Stimulated activated CD4-positive, alpha-beta T cell treated with anti-CD3 and anti-CD28 coated beads, Interleukin-4, amount 100 ng/mL, for 1 hour (primary cell): ENCODE results near the gene TPST2.
A peak's percentile ranks its signal among the peaks of the same experiment; 100 is the strongest.
"Not testable (repeated sequence)": the region's sequence is repeated elsewhere in the genome, so short reads cannot be mapped to it uniquely, and the experiment has no call there.

Source experiments
- DNase-seq: peaks from one replicate; pipeline ENCODE4 v3.0.0-alpha.2; 2020

The TPST2 gene

GRCh38 chr22:26589845-26590736 is at the start of gene TPST2:
Gene TPST2 (minus strand): TSS chr22:26590132. CDS start chr22:26541630, 48,502 bp downstream.
- DNase-seq = peak; percentile 77

GRCh38 chr22:26636296-26636695 is 46.4 kb upstream of the TPST2 start:
- DNase-seq = no peak

GRCh38 chr22:26635117-26635516 is 45.2 kb upstream of the TPST2 start:
- DNase-seq = no peak

DNA sequence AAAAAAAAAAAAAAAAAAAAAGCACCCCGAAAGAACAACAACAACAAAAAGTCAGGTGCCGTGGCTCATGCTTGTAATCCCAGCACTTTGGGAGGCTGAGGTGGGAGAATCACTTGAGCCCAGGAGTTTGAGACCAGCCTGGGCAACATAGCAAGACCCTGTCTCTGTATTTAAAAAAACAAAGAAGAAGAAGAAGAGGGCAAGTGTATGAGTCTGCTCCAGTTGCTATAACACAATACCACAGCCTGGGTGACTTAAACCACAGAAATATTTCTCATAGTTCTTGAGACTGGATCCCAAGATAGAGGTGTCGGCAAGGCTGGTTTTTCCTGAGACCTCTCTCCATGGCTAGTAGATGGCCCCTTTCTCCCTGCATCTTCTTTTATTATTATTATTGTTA is 44.3 kb upstream of the TPST2 start:
- no peak for DNase-seq

DNA sequence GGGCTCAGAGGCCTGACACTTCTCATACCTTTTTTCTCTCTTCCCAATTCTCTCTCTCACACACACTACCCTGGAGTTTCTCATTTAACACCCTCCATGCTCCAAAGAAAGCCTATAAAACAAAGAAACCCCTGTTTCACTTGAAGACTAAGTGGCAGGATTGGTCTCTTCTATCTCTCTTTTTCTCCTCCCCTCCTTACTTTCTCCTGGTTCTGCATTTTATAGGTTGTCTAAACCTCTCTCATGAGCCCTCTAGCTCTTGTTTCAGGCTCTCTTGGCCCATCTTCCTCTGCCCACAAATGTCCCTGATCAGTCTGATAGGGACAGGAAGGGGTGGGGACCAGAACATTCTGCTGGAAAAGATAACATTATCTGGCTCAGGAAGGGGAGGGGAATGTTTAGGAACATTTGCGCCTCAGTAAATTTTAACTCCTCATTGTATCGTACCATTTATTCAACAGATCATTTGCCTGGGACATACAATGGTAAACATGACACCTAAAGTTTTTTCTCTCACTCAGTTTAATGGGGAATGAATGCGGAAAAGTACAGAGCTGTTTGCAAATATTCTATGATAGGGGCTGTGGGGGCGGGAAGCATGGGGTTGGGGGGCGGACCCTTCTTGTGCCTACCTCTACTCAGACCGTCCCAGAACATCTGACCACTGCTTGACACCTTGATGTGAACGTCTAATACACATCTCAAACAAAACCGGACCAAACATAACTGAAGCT is 42.7 kb upstream of the TPST2 start:
- DNase-seq = no peak

DNA sequence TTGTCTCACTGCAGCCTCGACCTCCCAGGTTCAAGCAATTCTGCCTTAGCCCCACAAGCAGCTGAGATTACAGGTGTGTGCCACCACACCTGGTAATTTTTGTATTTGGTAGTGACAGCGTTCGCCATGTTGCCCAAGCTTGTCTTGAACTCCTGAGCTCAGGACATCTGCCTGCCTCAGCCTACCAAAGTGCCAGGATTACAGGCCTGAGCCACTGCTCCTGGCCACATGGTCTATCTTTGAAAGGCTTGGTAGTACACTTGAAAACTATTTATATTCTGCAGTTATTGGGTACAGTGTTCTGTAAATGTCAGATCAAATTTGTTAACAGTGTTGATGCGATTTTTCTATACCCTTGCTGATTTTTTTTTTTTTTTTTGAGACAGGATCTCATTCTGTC is 41.4 kb upstream of the TPST2 start:
- no peak for DNase-seq

DNA sequence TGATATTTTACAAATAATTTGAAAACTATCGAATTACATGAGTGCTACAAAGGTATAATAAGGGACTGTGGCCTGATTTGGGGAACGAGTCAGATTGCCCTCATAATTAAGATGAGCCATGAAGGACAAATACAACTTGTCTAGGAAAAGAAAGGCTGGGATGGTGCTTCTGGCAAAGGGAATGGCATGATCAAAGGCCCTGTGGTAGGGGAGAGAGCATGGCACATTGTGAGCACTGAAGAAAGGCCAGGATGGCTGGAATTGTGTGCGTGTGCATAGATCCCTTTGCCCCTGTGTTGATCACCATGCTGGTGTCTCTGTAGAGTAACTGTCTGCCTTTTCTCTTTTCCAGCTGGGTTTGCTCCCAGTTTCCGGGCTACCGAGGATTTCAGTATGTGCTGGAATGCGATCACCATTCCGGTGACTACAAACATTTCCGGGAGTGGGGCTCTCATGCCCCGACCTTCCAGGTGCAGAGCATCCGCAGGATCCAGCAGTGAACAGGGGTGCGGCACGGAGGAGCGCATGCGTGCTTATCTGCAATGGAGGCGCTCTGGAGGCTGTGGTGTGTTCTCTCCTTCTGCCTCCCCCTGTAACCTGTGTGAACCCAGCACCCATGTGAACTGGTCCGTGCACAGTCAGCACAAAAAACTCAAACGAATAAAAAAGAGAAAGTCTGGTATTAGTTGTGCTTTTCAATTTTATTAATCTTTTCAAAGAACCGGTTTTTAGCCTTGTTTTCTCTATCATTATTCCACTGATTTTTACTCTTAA is 40.2 kb upstream of the TPST2 start:
- DNase-seq = no peak

DNA sequence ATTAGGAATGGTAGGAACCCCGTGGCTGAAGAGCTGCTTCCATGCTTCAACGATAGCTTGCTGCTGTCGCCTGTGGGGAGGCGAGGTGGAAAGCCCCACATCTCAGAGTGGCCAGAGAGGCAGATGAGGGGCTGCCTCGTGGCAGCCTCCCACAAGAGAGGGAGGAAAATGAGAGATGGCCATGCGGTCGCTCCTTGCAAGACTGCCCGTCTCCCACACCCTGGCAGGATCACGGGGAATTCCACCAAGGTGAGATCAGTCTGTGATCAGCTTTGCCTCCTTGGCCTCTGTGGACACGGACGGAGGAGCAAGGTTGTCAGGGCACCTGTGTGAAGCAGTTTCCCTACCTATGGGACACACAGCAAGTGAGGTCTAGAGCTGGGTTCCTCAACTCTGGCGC is 34.9 kb upstream of the TPST2 start:
- DNase-seq = no peak

DNA sequence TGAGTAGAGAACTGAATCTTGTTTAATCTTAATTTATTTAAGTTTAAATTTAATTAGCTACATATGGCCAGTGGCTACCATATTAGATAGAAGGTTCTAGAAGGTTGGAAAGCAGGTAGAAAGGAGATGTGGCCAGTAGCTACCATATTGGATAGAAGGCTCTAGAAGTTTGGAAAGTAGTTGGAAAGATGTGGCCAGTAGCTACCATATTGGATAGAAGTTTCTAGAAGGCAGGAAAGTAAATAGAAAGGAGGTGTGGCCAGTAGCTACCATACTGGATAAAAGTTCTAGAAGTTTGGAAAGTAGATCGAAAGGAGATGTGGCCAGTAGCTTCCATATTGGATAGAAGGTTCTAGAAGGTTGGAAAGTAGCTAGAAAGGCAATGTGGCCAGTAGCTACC is 34.1 kb upstream of the TPST2 start:
- no peak for DNase-seq

- no peak for DNase-seq
These were observed 31.7 kb upstream of the TPST2 start, which contains the start of gene CRYBA4 for GRCh38 chr22:26621663-26622062. Gene CRYBA4 (plus strand): TSS chr22:26621963. CDS start chr22:26622597, 634 bp downstream.

GRCh38 chr22:26620197-26620596 is 30.3 kb upstream of the TPST2 start:
- no peak for DNase-seq

DNA sequence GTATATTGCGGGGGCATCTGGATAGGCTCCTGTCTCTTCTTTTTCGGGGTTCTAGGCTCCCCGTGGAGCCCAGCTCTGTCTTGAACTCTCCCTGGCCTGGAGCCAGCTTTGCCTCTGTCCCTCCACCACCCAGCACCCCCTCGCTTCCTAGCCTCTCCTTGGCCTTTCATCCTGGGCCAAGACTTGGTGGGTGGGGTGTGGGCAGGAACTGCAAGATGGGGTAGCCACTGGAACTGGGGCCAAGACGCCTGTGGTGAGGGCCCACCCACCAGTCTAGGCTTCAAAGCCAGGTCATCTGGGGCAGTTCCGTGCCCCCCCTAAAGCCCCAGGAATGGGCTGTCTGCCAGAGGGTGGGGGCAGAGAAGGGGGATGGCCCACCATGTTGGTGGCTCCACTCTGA is 29.6 kb upstream of the TPST2 start:
- no peak for DNase-seq

DNA sequence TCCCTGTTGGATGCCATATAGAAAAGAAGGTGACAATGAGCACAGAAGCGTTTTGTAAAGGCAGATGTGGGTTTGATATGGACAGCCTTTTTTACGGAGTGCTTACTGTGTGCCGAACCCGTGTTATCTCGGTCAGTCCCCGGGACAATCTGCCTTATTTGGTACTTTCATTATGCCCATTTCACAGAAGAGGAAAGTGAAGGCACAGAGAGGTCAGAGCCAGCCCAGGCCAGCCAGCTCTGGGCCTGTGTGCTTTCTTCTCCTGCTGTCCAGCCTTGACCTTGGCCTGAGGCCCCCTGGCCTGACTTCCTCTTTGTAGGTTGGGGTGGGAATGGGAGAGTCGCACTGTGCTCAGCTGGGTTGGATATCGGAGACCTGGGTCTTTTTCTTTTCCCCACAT is 28.5 kb upstream of the TPST2 start:
- DNase-seq = no peak

GRCh38 chr22:26617271-26618199 is 27.6 kb upstream of the TPST2 start, which contains the start of gene CRYBB1:
Gene CRYBB1 (minus strand): TSS chr22:26618027. CDS start chr22:26616319, 1,708 bp downstream.
- no peak for DNase-seq

GRCh38 chr22:26616650-26617049 is 26.7 kb upstream of the TPST2 start:
- no peak for DNase-seq

GRCh38 chr22:26615830-26616435 is 26.0 kb upstream of the TPST2 start:
- DNase-seq = no peak

GRCh38 chr22:26615149-26615548 is 25.2 kb upstream of the TPST2 start:
- DNase-seq = no peak

- DNase-seq = no peak
These were observed 24.4 kb upstream of the TPST2 start for GRCh38 chr22:26614322-26614721.

DNA sequence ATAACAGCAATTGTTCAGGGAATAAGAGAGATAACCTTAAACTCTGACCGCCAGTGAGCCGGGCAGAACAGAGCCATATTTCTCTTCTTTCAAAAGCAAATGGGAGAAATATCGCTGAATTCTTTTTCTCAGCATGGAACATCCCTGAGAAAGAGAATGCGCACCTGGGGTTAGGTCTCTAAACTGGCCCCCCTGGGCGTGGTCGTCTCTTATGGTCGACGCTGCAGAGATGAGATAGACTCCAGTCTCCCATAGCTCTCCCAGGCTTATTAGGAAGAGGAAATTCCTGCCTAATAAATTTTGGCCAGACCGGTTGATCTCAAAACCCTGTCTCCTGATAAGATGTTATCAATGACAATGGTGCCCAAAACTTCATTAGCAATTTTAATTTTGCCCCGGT is 23.8 kb upstream of the TPST2 start:
- not testable (repeated sequence) for DNase-seq

DNA sequence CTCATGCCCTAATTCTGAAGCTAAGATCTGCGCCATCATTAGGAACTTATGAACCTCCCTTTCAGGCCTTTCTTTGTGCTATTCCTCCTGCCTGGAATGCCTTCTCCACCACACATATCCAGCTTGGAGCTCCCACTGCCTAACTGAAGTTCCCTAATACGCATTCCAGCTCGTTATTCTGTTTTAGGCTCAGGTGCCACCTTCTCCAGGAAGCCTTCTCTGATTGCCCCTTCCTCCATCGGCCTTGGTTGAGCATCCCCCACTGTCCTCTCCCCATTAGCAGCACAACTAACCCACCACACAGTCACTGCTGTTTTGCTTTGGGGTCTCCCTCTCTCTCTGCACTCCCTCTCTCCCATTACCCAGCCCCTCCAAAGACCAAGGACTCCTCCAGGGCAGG is 22.7 kb upstream of the TPST2 start:
- no peak for DNase-seq

- DNase-seq = no peak
These were observed 21.1 kb upstream of the TPST2 start for GRCh38 chr22:26610996-26611395.
